NCI-H446 treated with DMSO at 0.1 percent for 48 hours (cell line): ENCODE data around the gene RPL22L1.
"Not testable (repeated sequence)": the region's sequence is repeated elsewhere in the genome, so short reads cannot be mapped to it uniquely, and the experiment has no call there.

ENCODE experiments used
- DNase-seq: peaks from one replicate; lab custom pipeline; 2025; lab: John Stamatoyannopoulos, UW

Gene RPL22L1

GRCh38 chr3:170869645-170870593, at the start of gene RPL22L1:
RPL22L1 (minus strand) TSS chr3:170870195; CDS start chr3:170870167, 28 bp downstream.
- no peak for DNase-seq

DNA sequence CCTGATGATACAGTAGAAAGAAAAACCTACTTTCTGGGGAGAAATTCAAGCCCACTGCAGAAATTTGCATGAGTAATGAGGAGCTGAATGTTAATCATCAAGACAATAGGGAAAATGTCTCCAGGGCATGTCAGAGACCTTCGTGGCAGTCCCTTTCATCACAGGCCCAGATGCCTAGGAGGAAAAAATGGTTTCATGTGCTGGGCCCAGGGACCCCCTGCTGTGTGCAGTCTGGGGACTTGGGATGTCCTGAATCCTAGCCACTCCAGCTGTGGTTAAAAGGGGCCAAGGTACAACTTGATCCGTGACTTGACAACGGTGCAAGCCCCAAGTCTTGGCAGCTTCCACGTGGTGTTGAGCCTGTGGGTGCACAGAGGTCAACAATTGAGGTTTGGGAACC, 48.7 kb upstream of the RPL22L1 start:
- no peak for DNase-seq

DNA sequence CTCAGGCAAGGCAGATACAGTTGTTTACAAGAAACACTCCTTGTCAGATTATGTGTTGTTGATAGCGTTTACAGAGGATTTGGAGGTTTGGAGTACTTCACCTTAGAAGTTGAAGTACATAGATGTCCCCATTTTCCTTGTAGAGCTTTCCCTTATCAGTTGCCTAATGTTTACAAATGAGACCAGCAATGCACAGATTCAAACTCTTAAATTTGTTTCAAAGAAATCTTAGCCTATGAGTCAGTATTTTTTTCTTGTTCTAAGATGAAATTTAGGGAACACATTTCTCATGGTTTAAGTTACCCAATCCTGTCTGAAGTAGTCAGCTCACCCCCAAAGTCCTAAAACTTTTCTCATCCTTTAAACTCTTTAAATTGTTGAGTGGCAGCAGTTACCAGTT, 44.7 kb upstream of the RPL22L1 start:
- DNase-seq, result no peak

- DNase-seq, result no peak
Measured at GRCh38 chr3:170914212-170914611, 44.2 kb upstream of the RPL22L1 start.

GRCh38 chr3:170911051-170911450, 41.1 kb upstream of the RPL22L1 start:
- no peak for DNase-seq

- DNase-seq, result no peak
Measured at GRCh38 chr3:170910542-170910941, 40.5 kb upstream of the RPL22L1 start.

DNA sequence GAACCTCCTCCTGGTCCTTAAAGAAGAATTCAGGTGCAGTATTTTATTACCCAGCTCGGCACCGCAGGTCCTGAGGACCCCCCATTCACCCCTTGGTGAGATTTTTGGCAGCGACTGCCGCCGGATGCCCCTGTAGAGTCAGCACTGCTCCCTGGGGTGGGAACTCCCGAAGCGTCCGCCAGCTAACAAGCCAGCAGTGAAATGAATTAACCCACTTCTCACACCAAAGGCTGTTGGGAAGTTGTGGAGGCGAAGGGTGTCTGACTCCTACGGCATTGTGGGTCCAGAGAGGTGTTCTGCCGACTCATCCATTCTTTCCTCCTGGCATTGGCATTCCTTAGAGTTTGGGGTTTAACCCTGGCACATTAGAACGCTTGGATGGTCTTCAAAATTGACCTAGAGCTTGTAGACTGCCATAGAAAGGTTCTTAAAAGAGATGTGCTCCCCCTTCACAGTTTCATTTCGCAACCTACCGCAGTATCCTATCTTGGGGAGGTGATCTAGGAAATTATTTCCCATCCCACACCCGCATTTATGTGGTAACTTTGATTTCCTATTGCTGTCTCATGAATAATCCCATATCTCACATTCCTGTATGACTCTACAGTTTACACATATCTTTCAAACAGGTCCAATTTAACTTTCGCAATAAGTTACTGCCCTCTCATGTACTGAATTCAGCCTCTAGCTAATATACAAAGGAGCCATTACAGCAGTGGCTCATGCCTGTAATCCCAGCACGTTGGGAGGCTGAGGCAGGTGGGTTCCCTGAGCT, 39.3 kb upstream of the RPL22L1 start:
- DNase-seq, result no peak

- DNase-seq, result peak; percentile 87
Measured at GRCh38 chr3:170908235-170909116, 38.5 kb upstream of the RPL22L1 start, which contains the start of gene EIF5A2. EIF5A2 (minus strand) TSS chr3:170908637; CDS start chr3:170907806, 831 bp downstream.

GRCh38 chr3:170907637-170908234, 37.7 kb upstream of the RPL22L1 start:
- DNase-seq, result no peak

- DNase-seq, result no peak
Measured at GRCh38 chr3:170905862-170906261, 35.9 kb upstream of the RPL22L1 start.

- DNase-seq, result no peak
Measured at GRCh38 chr3:170903123-170903522, 33.1 kb upstream of the RPL22L1 start.

- DNase-seq, result no peak
Measured at GRCh38 chr3:170899455-170899854, 29.5 kb upstream of the RPL22L1 start.

DNA sequence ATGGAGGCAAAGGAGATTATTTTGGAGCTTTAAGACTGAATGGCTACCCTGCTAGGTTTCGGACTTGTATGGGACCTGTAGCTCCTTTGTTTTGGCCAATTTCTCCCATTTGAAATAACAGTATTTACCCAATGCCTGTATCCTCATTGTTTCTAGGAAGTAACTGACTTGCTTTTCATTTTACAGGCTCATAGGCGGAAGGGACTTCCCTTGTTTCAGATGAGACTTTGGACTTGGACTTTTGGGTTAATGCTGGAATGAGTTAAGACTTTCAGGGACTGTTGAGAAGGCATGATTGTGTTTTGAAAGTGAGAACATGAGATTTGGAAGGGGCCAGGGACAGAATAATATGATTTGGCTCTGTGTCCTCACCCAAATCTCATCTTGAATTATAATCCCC, 28.0 kb upstream of the RPL22L1 start:
- no peak for DNase-seq

DNA sequence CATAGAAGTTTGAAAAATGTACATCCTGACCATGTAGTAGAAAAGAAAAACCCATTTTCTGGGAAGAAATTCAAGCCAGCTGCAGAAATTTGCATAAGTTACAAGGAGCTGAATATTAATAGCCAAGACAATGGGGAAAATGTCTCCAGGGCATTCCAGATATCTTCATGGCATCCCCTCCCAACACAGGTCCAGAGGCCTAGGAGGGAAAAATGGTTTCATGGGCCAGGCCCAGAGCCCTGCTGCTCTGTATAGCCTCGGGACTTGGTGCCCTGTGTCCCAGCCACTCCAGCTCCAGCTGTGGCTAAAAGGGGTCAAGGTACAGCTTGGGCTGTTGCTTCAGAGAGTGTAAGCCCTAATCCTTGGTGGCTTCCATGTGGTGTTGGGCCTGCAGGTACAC, 27.2 kb upstream of the RPL22L1 start:
- DNase-seq, result not testable (repeated sequence)

GRCh38 chr3:170896781-170897180, 26.8 kb upstream of the RPL22L1 start:
- no peak for DNase-seq

DNA sequence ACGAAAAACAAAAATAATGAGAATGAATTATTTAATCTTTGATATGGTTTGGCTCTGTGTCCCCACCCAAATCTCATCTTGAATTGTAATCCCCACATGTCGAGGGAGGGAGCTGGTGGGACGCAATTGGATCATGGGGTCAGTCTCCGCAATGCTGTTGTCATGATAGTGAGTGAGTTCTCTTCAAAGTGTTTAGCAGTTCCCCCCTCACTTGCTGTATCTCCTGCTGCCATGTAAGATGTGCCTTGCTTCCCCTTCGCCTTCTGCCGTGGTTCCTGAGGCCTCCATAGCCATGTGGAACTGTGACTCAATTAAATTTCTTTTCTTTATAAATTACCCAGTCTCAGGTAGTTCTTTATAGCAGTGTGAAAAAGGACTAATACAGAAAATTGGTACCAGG, 26.3 kb upstream of the RPL22L1 start:
- not testable (repeated sequence) for DNase-seq

- DNase-seq, result no peak
Measured at GRCh38 chr3:170893895-170894294, 23.9 kb upstream of the RPL22L1 start.

- DNase-seq, result peak; percentile 90
Measured at GRCh38 chr3:170889630-170890029, 19.6 kb upstream of the RPL22L1 start.

- peak; percentile 32 for DNase-seq
Measured at GRCh38 chr3:170889132-170889531, 19.1 kb upstream of the RPL22L1 start.

- not testable (repeated sequence) for DNase-seq
Measured at GRCh38 chr3:170884109-170884930, 14.3 kb upstream of the RPL22L1 start.
